ENCODE data around the gene FMN2. TPM values are rescaled to one million over a fixed set of nuclear protein-coding genes. Genes with fewer than 3 reads are reported as not detected.

Gene FMN2
- total RNA-seq, 1 donor from 2014 or later = 1.7 TPM

DNA sequence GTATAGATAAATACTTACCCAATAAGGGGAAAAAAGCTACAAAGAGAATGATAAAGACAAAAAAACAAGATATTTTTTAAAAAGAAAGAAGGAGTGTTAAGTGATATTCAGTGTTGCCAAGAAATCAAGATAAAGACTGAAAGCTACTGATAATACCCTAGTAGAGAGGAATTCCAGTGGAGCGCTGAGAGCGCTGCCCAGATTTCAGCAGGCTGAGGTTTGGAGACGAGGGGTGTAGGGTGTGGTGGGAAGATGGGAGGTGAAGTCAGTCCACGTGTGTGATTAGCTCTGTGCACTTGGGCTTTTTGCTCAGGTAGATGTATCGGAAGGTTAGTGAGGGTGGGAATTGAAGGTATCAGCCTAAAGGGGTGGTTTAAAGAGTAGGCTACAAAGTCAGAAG, 47.8 kb downstream of the FMN2 start:
- H3K4me1 Mint-ChIP-seq = peaks cover 3% of the 10 kb centered on the region
- no peak overlapping the region for H3K4me3 Mint-ChIP-seq
- H3K36me3 Mint-ChIP-seq = peaks cover 9% of the 10 kb centered on the region
- no peak for DNase-seq (ENCODE audit: low spot score)
- H3K27ac Mint-ChIP-seq = no peak overlapping the region
- Histone ChIP-seq H3F3A (ENCODE audit: low read depth) (no peaks in the 10 kb centered on the region), H3K36me3 (no peaks in the 10 kb centered on the region), H3K4me1 (peaks cover 4% of the 10 kb centered on the region), H3K27me3 (no peaks in the 10 kb centered on the region), H2AFZ (replicated peaks) (no peak overlapping the region), H3K9me3 (ENCODE audit: low read depth) (no peaks in the 10 kb centered on the region), H3K4me3 (no peak overlapping the region), H3K9ac (no peak overlapping the region), H3K79me2 (ENCODE audit: low read depth) (no peaks in the 10 kb centered on the region), H3K4me2 (no peak overlapping the region), H3K27ac (no peak overlapping the region), H4K20me1 (ENCODE audit: low read depth) (no peaks in the 10 kb centered on the region)
- no peaks in the 10 kb centered on the region for H3K9me3 Mint-ChIP-seq
- no peaks in the 10 kb centered on the region for H3K27me3 Mint-ChIP-seq (ENCODE audit: insufficient read depth, low read depth)
- no peak for TF ChIP-seq CTCF (IDR thresholded peaks at IDR 0.05)
- no peak for TF ChIP-seq EZH2phosphoT487 (IDR thresholded peaks at IDR 0.05)
- TF ChIP-seq EZH2 (IDR thresholded peaks at IDR 0.05) = no peak

- no peaks in the 10 kb centered on the region for H3K36me3 ChIP-seq
- no peak overlapping the region for H3K27ac ChIP-seq
- no peak for DNase-seq (ENCODE audit: low spot score)
- no peak overlapping the region for H3K4me2 ChIP-seq
- H3K27me3 Mint-ChIP-seq (ENCODE audit: insufficient read depth, low read depth) = no peaks in the 10 kb centered on the region
- H3K27ac Mint-ChIP-seq = no peak overlapping the region
- TF ChIP-seq CTCF (IDR thresholded peaks at IDR 0.05) (no peak), EZH2phosphoT487 (IDR thresholded peaks at IDR 0.05) (no peak), EZH2 (IDR thresholded peaks at IDR 0.05) (no peak)
- H3F3A ChIP-seq (ENCODE audit: low read depth) = no peaks in the 10 kb centered on the region
- H3K9ac ChIP-seq = no peak overlapping the region
- no peaks in the 10 kb centered on the region for H4K20me1 ChIP-seq (ENCODE audit: low read depth)
- H3K4me3 Mint-ChIP-seq = no peak overlapping the region
- no peaks in the 10 kb centered on the region for H3K9me3 ChIP-seq (ENCODE audit: low read depth)
- H2AFZ ChIP-seq (replicated peaks) = no peak overlapping the region
- no peaks in the 10 kb centered on the region for H3K27me3 ChIP-seq
- no peaks in the 10 kb centered on the region for H3K4me1 ChIP-seq
- peaks cover 9% of the 10 kb centered on the region for H3K36me3 Mint-ChIP-seq
- no peak overlapping the region for H3K4me3 ChIP-seq
- H3K4me1 Mint-ChIP-seq = no peaks in the 10 kb centered on the region
- H3K9me3 Mint-ChIP-seq = no peaks in the 10 kb centered on the region
- no peaks in the 10 kb centered on the region for H3K79me2 ChIP-seq (ENCODE audit: low read depth)
Observed at GRCh38 chr1:240145120-240145519, 53.4 kb downstream of the FMN2 start.

- H3K36me3 Mint-ChIP-seq = peaks cover 7% of the 10 kb centered on the region
- H3K27me3 ChIP-seq = no peaks in the 10 kb centered on the region
- H3K4me1 Mint-ChIP-seq = no peaks in the 10 kb centered on the region
- H3K4me3 Mint-ChIP-seq = no peak overlapping the region
- H3K79me2 ChIP-seq (ENCODE audit: low read depth) = no peaks in the 10 kb centered on the region
- H2AFZ ChIP-seq (replicated peaks) = no peak overlapping the region
- H3K4me2 ChIP-seq = no peak overlapping the region
- TF ChIP-seq CTCF (IDR thresholded peaks at IDR 0.05) (no peak), EZH2phosphoT487 (IDR thresholded peaks at IDR 0.05) (no peak), EZH2 (IDR thresholded peaks at IDR 0.05) (no peak)
- no peaks in the 10 kb centered on the region for H3K36me3 ChIP-seq
- H3F3A ChIP-seq (ENCODE audit: low read depth) = no peaks in the 10 kb centered on the region
- no peak overlapping the region for H3K4me3 ChIP-seq
- H4K20me1 ChIP-seq (ENCODE audit: low read depth) = no peaks in the 10 kb centered on the region
- DNase-seq (ENCODE audit: low spot score) = no peak
- no peak overlapping the region for H3K27ac ChIP-seq
- no peak overlapping the region for H3K27ac Mint-ChIP-seq
- H3K4me1 ChIP-seq = no peaks in the 10 kb centered on the region
- no peaks in the 10 kb centered on the region for H3K27me3 Mint-ChIP-seq (ENCODE audit: insufficient read depth, low read depth)
- no peaks in the 10 kb centered on the region for H3K9me3 ChIP-seq (ENCODE audit: low read depth)
- H3K9ac ChIP-seq = no peak overlapping the region
- no peaks in the 10 kb centered on the region for H3K9me3 Mint-ChIP-seq
Observed at GRCh38 chr1:240148333-240148732, 56.6 kb downstream of the FMN2 start.
